Measurements from ENCODE around the gene CDC45. TPM values are rescaled to one million over a fixed set of nuclear protein-coding genes. Genes with fewer than 3 reads are reported as not detected.

Gene CDC45
- total RNA-seq, 4 donors from 2014 or later, result 0.39 to 3.9 (median 2.0) TPM

DNA sequence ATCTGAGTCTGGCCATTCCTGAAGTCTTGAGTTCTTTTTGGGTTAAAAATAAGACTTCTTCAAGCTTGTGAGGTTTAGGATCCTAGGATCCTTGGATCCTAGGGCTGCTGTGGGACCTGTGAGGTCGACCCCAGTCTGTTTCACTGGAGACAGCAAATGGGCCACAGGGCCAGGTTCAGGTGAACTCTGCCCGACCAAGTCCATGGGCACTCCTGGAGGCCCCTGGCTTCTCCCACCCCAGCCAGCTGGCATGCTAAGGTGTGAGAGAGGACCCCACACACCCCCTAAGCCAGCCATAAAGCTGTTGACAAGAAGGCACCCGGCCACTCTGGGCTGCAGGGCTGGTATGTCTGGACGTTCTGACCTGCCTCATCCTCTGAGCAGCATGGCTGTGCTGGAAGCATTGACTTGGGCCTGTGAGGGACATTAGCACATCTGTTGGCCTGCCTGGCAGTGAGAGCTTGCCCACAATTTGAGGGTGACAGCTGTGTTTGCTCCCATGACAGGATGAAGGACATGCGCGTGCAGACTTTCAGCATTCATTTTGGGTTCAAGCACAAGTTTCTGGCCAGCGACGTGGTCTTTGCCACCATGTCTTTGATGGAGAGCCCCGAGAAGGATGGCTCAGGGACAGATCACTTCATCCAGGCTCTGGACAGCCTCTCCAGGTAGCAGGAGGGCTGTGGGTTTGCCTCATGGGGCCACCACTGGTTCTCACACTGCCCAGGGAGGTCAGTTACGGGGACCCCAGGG is 28.5 kb downstream of the CDC45 start:
- TF ChIP-seq POLR2A (IDR thresholded peaks at IDR 0.05), result no peak
- TF ChIP-seq CTCF (IDR thresholded peaks at IDR 0.05), result no peak

GRCh38 chr22:19509191-19509590 is 29.5 kb downstream of the CDC45 start:
- DNase-seq (ENCODE audit: low spot score in 2 of 2), result no peak
- TF ChIP-seq CTCF (IDR thresholded peaks at IDR 0.05) (no peak), POLR2A (IDR thresholded peaks at IDR 0.05) (no peak)
- 83 to 85% methylated on average over 3 of the region's 3 CpGs for WGBS, 2 donors
- intact Hi-C loops (cut with DNase I; ENCODE audit: low total_unique reads), result no loop called here
- no peak overlapping the region for H3K4me3 ChIP-seq (ENCODE audit: low read depth, poor library complexity, severe bottlenecking)

More for the DNA sequence above, 28.5 kb downstream of the CDC45 start:
- WGBS, 2 donors, result 90 to 98% methylated on average over 8 to 10 of the region's 10 CpGs
- DNase-seq (ENCODE audit: low spot score in 2 of 2), result peak in 1 of 2 donors; percentile 72
- intact Hi-C loops (cut with DNase I; ENCODE audit: low total_unique reads), result no loop called here
- no peak overlapping the region for H3K4me3 ChIP-seq (ENCODE audit: low read depth, poor library complexity, severe bottlenecking)

- 95% methylated on average over 2 of the region's 2 CpGs for WGBS, 2 donors
- TF ChIP-seq CTCF (IDR thresholded peaks at IDR 0.05), result no peak
- no peak for TF ChIP-seq POLR2A (IDR thresholded peaks at IDR 0.05)
- peak in 1 of 2 donors; percentile 31 for DNase-seq (ENCODE audit: low spot score in 2 of 2)
- no peak overlapping the region for H3K4me3 ChIP-seq (ENCODE audit: low read depth, poor library complexity, severe bottlenecking)
- intact Hi-C loops (cut with DNase I; ENCODE audit: low total_unique reads), result no loop called here
These were observed 30.2 kb downstream of the CDC45 start for GRCh38 chr22:19509923-19510322.

GRCh38 chr22:19510919-19511341 is 31.2 kb downstream of the CDC45 start:
- no peak for TF ChIP-seq CTCF (IDR thresholded peaks at IDR 0.05)
- TF ChIP-seq POLR2A (IDR thresholded peaks at IDR 0.05), result no peak
- 70 to 83% methylated on average over 2 of the region's 2 CpGs for WGBS, 2 donors
- intact Hi-C loops (cut with DNase I; ENCODE audit: low total_unique reads), result no loop called here
- no peak overlapping the region for H3K4me3 ChIP-seq (ENCODE audit: low read depth, poor library complexity, severe bottlenecking)
- DNase-seq (ENCODE audit: low spot score in 2 of 2), result no peak

DNA sequence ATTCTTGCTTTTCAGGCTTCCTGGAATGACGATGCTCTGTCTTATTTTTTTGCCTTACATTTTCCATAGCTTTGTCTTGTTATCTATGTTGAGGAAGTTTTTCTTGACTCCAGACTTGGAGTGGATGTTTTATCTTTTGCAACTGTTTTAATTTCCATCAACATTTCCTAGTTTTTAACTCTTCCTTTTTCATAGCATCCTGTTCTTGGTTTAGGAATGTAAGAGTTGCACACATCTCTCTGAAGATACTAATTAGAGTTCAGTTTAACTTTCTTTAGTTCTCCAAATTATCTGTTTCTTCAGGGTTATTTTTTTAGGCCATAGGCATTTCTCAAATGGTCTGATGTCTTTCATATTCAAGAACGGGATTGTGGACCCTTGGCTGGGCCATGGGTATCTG is 34.1 kb downstream of the CDC45 start:
- intact Hi-C loops (cut with DNase I; ENCODE audit: low total_unique reads), result no loop called here
- TF ChIP-seq CTCF (IDR thresholded peaks at IDR 0.05) (no peak), POLR2A (IDR thresholded peaks at IDR 0.05) (no peak)
- WGBS, 2 donors, result 49 to 75% methylated on average over 2 of the region's 2 CpGs
- DNase-seq (ENCODE audit: low spot score in 2 of 2), result no peak
- H3K4me3 ChIP-seq (ENCODE audit: low read depth, poor library complexity, severe bottlenecking), result no peak overlapping the region
